Measurements from ENCODE around the gene GMPPB. TPM values are rescaled to one million over a fixed set of nuclear protein-coding genes. Genes with fewer than 3 reads are reported as not detected.
"Not testable (repeated sequence)": the region's sequence is repeated elsewhere in the genome, so short reads cannot be mapped to it uniquely, and the experiment has no call there.

The GMPPB gene
- total and polyA plus RNA-seq, 7 donors = 9.9 to 57.5 (median 14.3) TPM

DNA sequence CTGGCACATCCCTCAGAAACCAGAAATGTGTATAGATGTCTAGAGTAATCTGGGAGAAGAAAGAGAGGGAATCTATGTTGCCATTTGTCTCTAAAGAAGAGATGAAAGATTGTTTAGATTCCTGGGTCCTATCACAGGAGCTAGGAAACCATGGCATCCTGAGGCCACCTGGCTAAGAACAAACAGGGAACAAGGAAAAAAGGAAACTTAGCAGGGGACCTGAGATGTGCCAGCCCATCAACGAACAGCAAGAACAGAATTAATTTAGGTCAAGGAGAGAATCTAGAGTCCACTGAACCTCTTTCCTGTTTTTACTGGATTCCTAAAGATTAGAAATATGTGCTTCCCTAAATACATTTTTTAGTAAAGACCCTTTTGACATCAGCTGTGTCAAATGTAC is 32.3 kb upstream of the GMPPB start:
- Histone ChIP-seq H3K36me3 (no peaks in the 10 kb centered on the region), H3K27me3 (no peaks in the 10 kb centered on the region), H3K9me3 (no peaks in the 10 kb centered on the region), H3K4me3 (no peak overlapping the region), H3K27ac (no peak overlapping the region), H3K4me1 (peaks cover 0 to 32% (median 11%) of the 10 kb centered on the region in 4 donors)
- TF ChIP-seq POLR2AphosphoS5 (IDR thresholded peaks at IDR 0.05) (no peak), EP300 (IDR thresholded peaks at IDR 0.05) (no peak)
- DNase-seq = no peak
- WGBS, 2 donors = 66 to 77% methylated on average over 1 of the region's 1 CpG
- intact Hi-C loops (cut with DNase I) = no loop called here

DNA sequence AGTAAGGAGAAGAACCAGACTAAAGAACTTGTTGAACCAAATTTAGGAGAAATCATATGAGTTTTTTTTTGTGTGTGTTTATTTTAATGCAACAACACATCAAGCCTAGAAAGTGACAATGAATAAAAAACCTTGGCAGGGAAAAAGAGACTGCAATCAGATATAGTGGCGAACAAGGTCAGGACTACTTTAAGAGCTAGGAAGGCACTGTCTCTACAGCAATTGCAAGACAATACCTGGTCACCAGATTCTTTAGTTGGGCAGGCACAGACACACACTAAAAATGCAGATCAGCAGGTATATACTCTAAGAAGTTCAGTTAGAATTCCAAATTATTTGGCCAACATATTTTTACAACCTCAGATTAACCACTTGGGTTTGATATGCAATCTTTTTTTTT is 30.8 kb upstream of the GMPPB start:
- TF ChIP-seq, protein P1, sequence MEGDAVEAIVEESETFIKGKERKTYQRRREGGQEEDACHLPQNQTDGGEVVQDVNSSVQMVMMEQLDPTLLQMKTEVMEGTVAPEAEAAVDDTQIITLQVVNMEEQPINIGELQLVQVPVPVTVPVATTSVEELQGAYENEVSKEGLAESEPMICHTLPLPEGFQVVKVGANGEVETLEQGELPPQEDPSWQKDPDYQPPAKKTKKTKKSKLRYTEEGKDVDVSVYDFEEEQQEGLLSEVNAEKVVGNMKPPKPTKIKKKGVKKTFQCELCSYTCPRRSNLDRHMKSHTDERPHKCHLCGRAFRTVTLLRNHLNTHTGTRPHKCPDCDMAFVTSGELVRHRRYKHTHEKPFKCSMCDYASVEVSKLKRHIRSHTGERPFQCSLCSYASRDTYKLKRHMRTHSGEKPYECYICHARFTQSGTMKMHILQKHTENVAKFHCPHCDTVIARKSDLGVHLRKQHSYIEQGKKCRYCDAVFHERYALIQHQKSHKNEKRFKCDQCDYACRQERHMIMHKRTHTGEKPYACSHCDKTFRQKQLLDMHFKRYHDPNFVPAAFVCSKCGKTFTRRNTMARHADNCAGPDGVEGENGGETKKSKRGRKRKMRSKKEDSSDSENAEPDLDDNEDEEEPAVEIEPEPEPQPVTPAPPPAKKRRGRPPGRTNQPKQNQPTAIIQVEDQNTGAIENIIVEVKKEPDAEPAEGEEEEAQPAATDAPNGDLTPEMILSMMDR (IDR thresholded peaks at IDR 0.05) = no peak
- TF ChIP-seq EP300 (IDR thresholded peaks at IDR 0.05) = no peak
- TF ChIP-seq POLR2A (IDR thresholded peaks at IDR 0.05) = no peak
- TF ChIP-seq POLR2AphosphoS5 (IDR thresholded peaks at IDR 0.05) = no peak

DNA sequence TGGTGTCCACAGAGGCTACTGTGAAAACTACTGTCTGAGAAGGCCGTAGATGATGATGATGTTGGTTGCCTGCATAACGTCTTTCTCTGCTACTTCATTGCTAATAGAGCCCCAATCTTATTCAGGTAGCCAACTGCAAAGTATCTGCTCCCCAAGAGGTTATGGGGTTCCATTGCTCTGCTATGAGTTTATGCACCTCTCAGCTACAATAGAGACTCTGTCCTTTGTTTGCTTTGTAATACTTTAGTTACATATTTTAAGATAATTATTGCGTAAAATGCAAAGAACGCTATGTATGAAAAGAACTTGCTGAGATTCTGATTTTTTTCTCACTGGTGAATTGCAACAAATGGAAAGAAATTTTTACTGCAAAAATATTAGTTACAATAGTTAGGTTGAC is 27.8 kb upstream of the GMPPB start:
- TF ChIP-seq POLR2A (IDR thresholded peaks at IDR 0.05) = no peak
- TF ChIP-seq, protein P1 (IDR thresholded peaks at IDR 0.05) = no peak
- no peak for TF ChIP-seq POLR2AphosphoS5 (IDR thresholded peaks at IDR 0.05)
- TF ChIP-seq EP300 (IDR thresholded peaks at IDR 0.05) = no peak
- intact Hi-C loops (cut with DNase I) = no loop called here
- Histone ChIP-seq H3K27ac (no peak overlapping the region), H3K4me3 (no peak overlapping the region), H3K36me3 (peaks cover 0 to 14% (median 0%) of the 10 kb centered on the region in 4 donors), H3K9me3 (no peaks in the 10 kb centered on the region), H3K4me1 (peaks cover 0 to 42% (median 21%) of the 10 kb centered on the region in 4 donors), H3K27me3 (no peaks in the 10 kb centered on the region)
- DNase-seq = no peak
- WGBS, 2 donors = 77 to 91% methylated on average over 4 of the region's 4 CpGs

More for the DNA sequence above, 30.8 kb upstream of the GMPPB start:
- Histone ChIP-seq H3K9me3 (no peaks in the 10 kb centered on the region), H3K27ac (no peak overlapping the region), H3K27me3 (no peaks in the 10 kb centered on the region), H3K4me3 (no peak overlapping the region), H3K36me3 (no peaks in the 10 kb centered on the region), H3K4me1 (peaks cover 0 to 32% (median 11%) of the 10 kb centered on the region in 4 donors)
- no peak for DNase-seq
- WGBS, 2 donors = 95 to 98% methylated on average over 1 of the region's 1 CpG
- intact Hi-C loops (cut with DNase I) = no loop called here

DNA sequence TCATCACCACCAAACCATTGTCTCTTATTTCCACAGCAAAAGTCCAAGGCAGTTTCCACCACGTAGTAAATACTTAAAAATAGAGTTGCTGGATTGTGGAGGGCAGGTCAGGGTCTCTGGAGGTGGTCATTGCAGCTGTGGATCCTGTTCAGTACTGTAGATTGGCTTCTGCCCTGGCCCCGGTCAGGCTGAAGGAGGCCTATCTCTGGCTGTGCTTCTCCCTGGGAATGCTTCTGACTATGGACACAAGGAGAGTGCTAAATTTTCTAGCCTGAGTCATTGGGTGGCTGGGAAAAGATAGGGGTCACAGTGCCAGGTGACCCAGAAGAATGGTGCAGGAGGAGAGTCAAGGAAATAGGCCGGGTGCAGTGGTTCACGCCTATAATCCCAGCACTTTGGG is 26.3 kb upstream of the GMPPB start:
- no peaks in the 10 kb centered on the region for H3K27me3 ChIP-seq
- intact Hi-C loops (cut with DNase I) = no loop called here
- H3K4me1 ChIP-seq = peaks cover 0 to 48% (median 28%) of the 10 kb centered on the region in 4 donors
- H3K36me3 ChIP-seq = peaks cover 0 to 14% (median 0%) of the 10 kb centered on the region in 4 donors
- 96 to 97% methylated on average over 4 of the region's 4 CpGs for WGBS, 2 donors
- H3K27ac ChIP-seq = no peak overlapping the region
- no peak overlapping the region for H3K4me3 ChIP-seq
- H3K9me3 ChIP-seq = no peaks in the 10 kb centered on the region
- TF ChIP-seq EP300 (IDR thresholded peaks at IDR 0.05) = no peak
- TF ChIP-seq POLR2A (IDR thresholded peaks at IDR 0.05) = no peak
- TF ChIP-seq, protein P1 (IDR thresholded peaks at IDR 0.05) = no peak
- no peak for TF ChIP-seq POLR2AphosphoS5 (IDR thresholded peaks at IDR 0.05)
- no peak for DNase-seq

DNA sequence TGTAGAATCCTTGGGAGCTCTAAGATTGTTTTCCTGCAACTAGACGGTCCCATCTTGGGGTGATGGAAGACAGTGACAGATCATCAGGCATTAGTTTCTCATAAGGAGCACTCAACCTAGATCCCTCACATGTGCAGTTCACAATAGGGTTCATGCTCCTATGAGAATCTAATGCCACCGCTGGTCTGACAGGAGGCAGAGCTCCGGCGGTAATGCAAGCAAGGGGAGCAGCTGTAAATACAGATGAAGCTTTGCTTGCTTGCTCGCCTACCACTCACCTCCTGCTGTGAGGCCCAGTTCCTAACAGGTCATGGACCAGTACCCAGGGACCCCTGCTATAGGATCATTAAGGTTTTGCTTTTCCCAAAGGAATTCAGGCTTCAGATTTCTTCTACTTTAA is 25.1 kb upstream of the GMPPB start:
- H3K27ac ChIP-seq = peak overlapping the region in 1 of 4 donors; percentile 57
- DNase-seq; H3K27me3 ChIP-seq; H3K9me3 ChIP-seq; intact Hi-C loops (cut with DNase I); H3K4me3 ChIP-seq: not testable (repeated sequence)
- peaks cover 0 to 39% (median 23%) of the 10 kb centered on the region in 4 donors for H3K4me1 ChIP-seq
- H3K36me3 ChIP-seq = peaks cover 0 to 14% (median 0%) of the 10 kb centered on the region in 4 donors
- WGBS, 2 donors = 91 to 92% methylated on average over 5 of the region's 5 CpGs

Measured in sigmoid colon (tissue), 7 donors.